Spleen (tissue), 7 donors: ENCODE results near the gene DUSP16.
"Not testable (repeated sequence)": the region's sequence is repeated elsewhere in the genome, so short reads cannot be mapped to it uniquely, and the experiment has no call there.

Source experiments
- POLR2A ChIP-seq, 3 donors: fragments of 450-650 bp; IDR thresholded peaks; one replicate each; pipeline ENCODE4 v1.5.1; 2017; ENCODE audit warnings: antibody characterized with exemption in 3 of 3, mild to moderate bottlenecking in 1 of 3
- TF ChIP-seq, protein P1 (sequence below), 11 experiments: fragments of 200-600 bp in 7 of 11; fragments of 450-650 bp in 4 of 11; sonication (generic) in 4 of 11; IDR thresholded peaks in 8 of 11; conservative IDR thresholded peaks in 3 of 11; 1 replicate in 7 of 11; 2 replicates in 4 of 11; pipeline versions ENCODE4 v1.4.0 to v1.8.0; 2016 to 2021; ENCODE audit warnings: antibody characterized with exemption in 11 of 11, inconsistent platforms in 4 of 11, mild to moderate bottlenecking in 1 of 11
- donor health status: DM: no; HTN: no; CAD: no; lungs with moderate emphysema.
- donor health status: DM: no; HTN: no; CAD: no.
- donor health status: DM: no; HTN: no; CAD: no.

GRCh38 chr12:12588436-12588835 lies 25.8 kb upstream of the DUSP16 start:
- TF ChIP-seq, protein P1, sequence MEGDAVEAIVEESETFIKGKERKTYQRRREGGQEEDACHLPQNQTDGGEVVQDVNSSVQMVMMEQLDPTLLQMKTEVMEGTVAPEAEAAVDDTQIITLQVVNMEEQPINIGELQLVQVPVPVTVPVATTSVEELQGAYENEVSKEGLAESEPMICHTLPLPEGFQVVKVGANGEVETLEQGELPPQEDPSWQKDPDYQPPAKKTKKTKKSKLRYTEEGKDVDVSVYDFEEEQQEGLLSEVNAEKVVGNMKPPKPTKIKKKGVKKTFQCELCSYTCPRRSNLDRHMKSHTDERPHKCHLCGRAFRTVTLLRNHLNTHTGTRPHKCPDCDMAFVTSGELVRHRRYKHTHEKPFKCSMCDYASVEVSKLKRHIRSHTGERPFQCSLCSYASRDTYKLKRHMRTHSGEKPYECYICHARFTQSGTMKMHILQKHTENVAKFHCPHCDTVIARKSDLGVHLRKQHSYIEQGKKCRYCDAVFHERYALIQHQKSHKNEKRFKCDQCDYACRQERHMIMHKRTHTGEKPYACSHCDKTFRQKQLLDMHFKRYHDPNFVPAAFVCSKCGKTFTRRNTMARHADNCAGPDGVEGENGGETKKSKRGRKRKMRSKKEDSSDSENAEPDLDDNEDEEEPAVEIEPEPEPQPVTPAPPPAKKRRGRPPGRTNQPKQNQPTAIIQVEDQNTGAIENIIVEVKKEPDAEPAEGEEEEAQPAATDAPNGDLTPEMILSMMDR (IDR thresholded peaks at IDR 0.05 in 8 of 11, conservative IDR thresholded peaks at IDR 0.05 in 3 of 11), result not testable (repeated sequence)
- TF ChIP-seq POLR2A (IDR thresholded peaks at IDR 0.05), result not testable (repeated sequence)
